ENCODE measurements around the gene RAB33B. TPM values are rescaled to one million over a fixed set of nuclear protein-coding genes. Genes with fewer than 3 reads are reported as not detected.

RAB33B gene
- total and polyA plus RNA-seq, 2 donors (not counting 1 experiment from before 2014, with no cell fraction given): 11.4 to 11.7 TPM

GRCh38 chr4:139472852-139473251 is 18.9 kb downstream of the RAB33B start:
- no peak overlapping the region for H3K27ac ChIP-seq (ENCODE audit: insufficient read depth, low read length)
- no peak overlapping the region for H3K4me3 ChIP-seq (replicated peaks in 1 of 4; ENCODE audit: control extremely low read depth in 1 of 4, insufficient read depth in 1 of 4, low read depth in 3 of 4, low read length in 4 of 4)
- no peak for DNase-seq (ENCODE audit: low read depth in 2 of 2)
- TF ChIP-seq, protein P1, sequence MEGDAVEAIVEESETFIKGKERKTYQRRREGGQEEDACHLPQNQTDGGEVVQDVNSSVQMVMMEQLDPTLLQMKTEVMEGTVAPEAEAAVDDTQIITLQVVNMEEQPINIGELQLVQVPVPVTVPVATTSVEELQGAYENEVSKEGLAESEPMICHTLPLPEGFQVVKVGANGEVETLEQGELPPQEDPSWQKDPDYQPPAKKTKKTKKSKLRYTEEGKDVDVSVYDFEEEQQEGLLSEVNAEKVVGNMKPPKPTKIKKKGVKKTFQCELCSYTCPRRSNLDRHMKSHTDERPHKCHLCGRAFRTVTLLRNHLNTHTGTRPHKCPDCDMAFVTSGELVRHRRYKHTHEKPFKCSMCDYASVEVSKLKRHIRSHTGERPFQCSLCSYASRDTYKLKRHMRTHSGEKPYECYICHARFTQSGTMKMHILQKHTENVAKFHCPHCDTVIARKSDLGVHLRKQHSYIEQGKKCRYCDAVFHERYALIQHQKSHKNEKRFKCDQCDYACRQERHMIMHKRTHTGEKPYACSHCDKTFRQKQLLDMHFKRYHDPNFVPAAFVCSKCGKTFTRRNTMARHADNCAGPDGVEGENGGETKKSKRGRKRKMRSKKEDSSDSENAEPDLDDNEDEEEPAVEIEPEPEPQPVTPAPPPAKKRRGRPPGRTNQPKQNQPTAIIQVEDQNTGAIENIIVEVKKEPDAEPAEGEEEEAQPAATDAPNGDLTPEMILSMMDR (conservative IDR thresholded peaks at IDR 0.05 in 1 of 2, IDR thresholded peaks at IDR 0.05 in 1 of 2; ENCODE audit: low read depth in 1 of 2, low read length in 2 of 2): no peak
- no peak for TF ChIP-seq EZH2 (IDR thresholded peaks at IDR 0.05; ENCODE audit: low read length, missing control alignments)
- peaks cover 2% of the 10 kb centered on the region for H3K36me3 ChIP-seq (ENCODE audit: control insufficient read depth, insufficient read depth, low read length)
- H2AFZ ChIP-seq (ENCODE audit: low read length): no peak overlapping the region
- H4K20me1 ChIP-seq (ENCODE audit: control insufficient read depth, extremely low read depth, insufficient read depth, low read length): no peaks in the 10 kb centered on the region
- H3K9me3 ChIP-seq (ENCODE audit: control insufficient read depth, insufficient read depth, low read depth, low read length): no peaks in the 10 kb centered on the region
- H3K79me2 ChIP-seq (ENCODE audit: control insufficient read depth, insufficient read depth, low read length): peaks cover 5% of the 10 kb centered on the region
- no peaks in the 10 kb centered on the region for H3K27me3 ChIP-seq (ENCODE audit: control insufficient read depth, insufficient read depth, low read length)
- no peak overlapping the region for H3K4me2 ChIP-seq (ENCODE audit: extremely low read depth, insufficient read depth, low read length)
- H3K9ac ChIP-seq (ENCODE audit: insufficient read depth, low read length): no peak overlapping the region
- H3K4me1 ChIP-seq (ENCODE audit: control insufficient read depth, extremely low read depth, insufficient read depth, low read length): no peaks in the 10 kb centered on the region

DNA sequence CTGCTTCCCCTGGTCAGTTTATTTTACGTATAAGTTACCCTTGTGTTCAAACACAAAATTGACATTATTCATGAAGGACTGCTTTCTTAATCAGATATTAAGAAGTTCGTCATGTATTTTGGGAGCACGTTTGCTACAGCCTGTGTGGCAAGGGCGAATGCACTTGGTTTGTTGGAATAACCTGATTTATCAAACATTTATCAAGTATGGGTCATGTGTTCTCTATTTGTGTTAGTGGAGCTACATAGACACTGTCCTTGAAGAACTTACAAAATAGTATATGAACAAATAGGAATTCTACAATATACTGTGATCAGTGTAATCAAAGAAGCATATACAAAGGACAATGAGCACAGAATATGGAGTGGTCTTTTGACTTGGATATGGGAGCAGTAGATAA is 22.4 kb downstream of the RAB33B start:
- DNase-seq (ENCODE audit: low read depth in 2 of 2): no peak
- Histone ChIP-seq H2AFZ (ENCODE audit: low read length) (no peak overlapping the region), H3K79me2 (ENCODE audit: control insufficient read depth, insufficient read depth, low read length) (no peaks in the 10 kb centered on the region), H3K27me3 (ENCODE audit: control insufficient read depth, insufficient read depth, low read length) (no peaks in the 10 kb centered on the region), H3K4me3 (replicated peaks in 1 of 4; ENCODE audit: control extremely low read depth in 1 of 4, insufficient read depth in 1 of 4, low read depth in 3 of 4, low read length in 4 of 4) (no peak overlapping the region), H3K9me3 (ENCODE audit: control insufficient read depth, insufficient read depth, low read depth, low read length) (no peaks in the 10 kb centered on the region), H3K9ac (ENCODE audit: insufficient read depth, low read length) (no peak overlapping the region), H3K27ac (ENCODE audit: insufficient read depth, low read length) (no peak overlapping the region), H3K36me3 (ENCODE audit: control insufficient read depth, insufficient read depth, low read length) (peaks cover 2% of the 10 kb centered on the region), H3K4me2 (ENCODE audit: extremely low read depth, insufficient read depth, low read length) (no peak overlapping the region), H3K4me1 (ENCODE audit: control insufficient read depth, extremely low read depth, insufficient read depth, low read length) (no peaks in the 10 kb centered on the region), H4K20me1 (ENCODE audit: control insufficient read depth, extremely low read depth, insufficient read depth, low read length) (no peaks in the 10 kb centered on the region)
- TF ChIP-seq EZH2 (IDR thresholded peaks at IDR 0.05; ENCODE audit: low read length, missing control alignments): no peak
- TF ChIP-seq, protein P1 (conservative IDR thresholded peaks at IDR 0.05 in 1 of 2, IDR thresholded peaks at IDR 0.05 in 1 of 2; ENCODE audit: low read depth in 1 of 2, low read length in 2 of 2): no peak

DNA sequence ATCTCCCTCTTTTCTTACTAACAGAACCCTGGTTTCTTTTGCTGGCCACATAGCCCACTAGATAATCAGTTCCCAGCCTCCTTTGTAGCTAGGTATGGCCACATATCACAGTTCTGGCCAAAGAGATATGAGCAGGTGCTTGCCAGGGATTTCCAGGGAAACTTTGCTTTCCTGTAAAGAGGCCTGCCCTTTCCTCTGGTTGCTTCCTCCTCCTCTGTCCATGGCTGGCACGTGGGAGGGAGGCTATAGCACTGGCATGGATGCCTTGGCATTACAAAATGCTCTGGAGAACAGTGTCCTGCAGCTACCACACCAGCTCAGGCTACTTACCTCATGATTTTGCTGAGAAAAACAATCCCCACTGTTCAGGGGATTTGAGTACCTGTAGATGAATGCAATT is 27.5 kb downstream of the RAB33B start:
- DNase-seq (ENCODE audit: low read depth in 2 of 2): no peak
- H3K27ac ChIP-seq (ENCODE audit: insufficient read depth, low read length): no peak overlapping the region
- no peaks in the 10 kb centered on the region for H3K27me3 ChIP-seq (ENCODE audit: control insufficient read depth, insufficient read depth, low read length)
- H2AFZ ChIP-seq (ENCODE audit: low read length): no peak overlapping the region
- H3K36me3 ChIP-seq (ENCODE audit: control insufficient read depth, insufficient read depth, low read length): no peaks in the 10 kb centered on the region
- H3K9ac ChIP-seq (ENCODE audit: insufficient read depth, low read length): no peak overlapping the region
- H3K4me2 ChIP-seq (ENCODE audit: extremely low read depth, insufficient read depth, low read length): no peak overlapping the region
- no peaks in the 10 kb centered on the region for H3K4me1 ChIP-seq (ENCODE audit: control insufficient read depth, extremely low read depth, insufficient read depth, low read length)
- TF ChIP-seq, protein P1 (conservative IDR thresholded peaks at IDR 0.05 in 1 of 2, IDR thresholded peaks at IDR 0.05 in 1 of 2; ENCODE audit: low read depth in 1 of 2, low read length in 2 of 2): no peak
- TF ChIP-seq EZH2 (IDR thresholded peaks at IDR 0.05; ENCODE audit: low read length, missing control alignments): no peak
- H3K4me3 ChIP-seq (replicated peaks in 1 of 4; ENCODE audit: control extremely low read depth in 1 of 4, insufficient read depth in 1 of 4, low read depth in 3 of 4, low read length in 4 of 4): no peak overlapping the region
- H3K79me2 ChIP-seq (ENCODE audit: control insufficient read depth, insufficient read depth, low read length): no peaks in the 10 kb centered on the region
- H4K20me1 ChIP-seq (ENCODE audit: control insufficient read depth, extremely low read depth, insufficient read depth, low read length): no peaks in the 10 kb centered on the region
- H3K9me3 ChIP-seq (ENCODE audit: control insufficient read depth, insufficient read depth, low read depth, low read length): no peaks in the 10 kb centered on the region
